ENCODE measurements around the gene SIGLEC15.
"Not testable (repeated sequence)": the region's sequence is repeated elsewhere in the genome, so short reads cannot be mapped to it uniquely, and the experiment has no call there.

SIGLEC15 gene

DNA sequence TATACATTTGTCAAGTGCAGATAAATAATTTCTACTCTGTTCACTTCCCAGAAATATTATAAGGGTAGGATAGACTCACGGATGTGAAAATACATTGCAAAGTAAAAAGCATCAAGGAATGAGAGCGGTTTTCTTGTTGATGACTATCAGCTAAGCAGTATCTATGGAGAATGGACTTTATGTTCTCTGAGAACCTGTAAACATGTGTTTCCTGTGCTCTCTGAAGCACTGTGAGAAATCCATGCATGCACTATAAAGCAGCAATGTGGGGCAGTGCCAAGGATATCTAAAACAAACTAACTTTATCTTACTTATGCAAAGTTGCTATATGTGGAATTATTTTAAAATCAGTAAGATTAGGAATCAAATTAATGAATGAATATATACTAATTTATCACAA lies 4.4 kb upstream of the SIGLEC15 start:
- DNase-seq: no peak

DNA sequence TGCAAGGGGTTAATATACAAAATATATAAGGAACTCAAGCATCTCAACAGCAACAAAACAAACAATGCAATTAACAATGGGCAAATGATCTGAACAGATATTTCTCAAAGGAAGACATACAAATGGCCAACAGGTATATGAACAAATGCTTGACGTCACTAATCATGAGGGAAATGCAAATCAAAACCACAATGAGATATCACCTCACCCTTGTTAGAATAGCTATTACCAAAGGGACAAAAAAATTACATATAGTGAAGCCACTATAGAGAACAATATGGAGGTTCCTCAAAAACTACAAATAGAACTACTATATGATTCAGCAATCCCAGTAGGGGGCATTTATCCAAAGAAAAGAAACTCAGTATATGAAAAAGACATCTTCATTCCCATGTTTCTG lies 3.8 kb upstream of the SIGLEC15 start:
- no peak for DNase-seq

DNA sequence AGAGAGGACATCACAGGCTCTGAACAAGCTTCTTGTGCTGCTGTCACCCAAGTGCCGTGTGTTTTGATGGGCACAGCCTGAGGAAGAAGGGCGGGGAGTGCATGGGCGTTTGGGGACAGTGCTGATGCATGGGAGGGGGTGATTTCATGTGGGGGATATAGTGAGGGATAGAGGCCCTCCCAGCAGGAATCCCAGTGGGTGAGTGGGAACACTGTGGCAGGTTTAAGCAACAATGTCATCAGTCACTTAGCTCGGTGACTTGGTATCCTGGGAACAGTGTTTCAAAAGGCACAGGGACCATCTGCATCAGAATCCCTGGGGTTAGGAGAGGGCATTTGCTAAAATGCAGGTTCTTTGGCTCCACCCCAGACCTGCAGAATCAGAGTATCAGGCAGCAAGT lies 609 bp downstream of the SIGLEC15 start:
- no peak for DNase-seq

GRCh38 chr18:45826716-45827115 lies 1.2 kb downstream of the SIGLEC15 start:
- not testable (repeated sequence) for DNase-seq

- DNase-seq: no peak
Observed at GRCh38 chr18:45828917-45829811, 3.7 kb downstream of the SIGLEC15 start.

DNA sequence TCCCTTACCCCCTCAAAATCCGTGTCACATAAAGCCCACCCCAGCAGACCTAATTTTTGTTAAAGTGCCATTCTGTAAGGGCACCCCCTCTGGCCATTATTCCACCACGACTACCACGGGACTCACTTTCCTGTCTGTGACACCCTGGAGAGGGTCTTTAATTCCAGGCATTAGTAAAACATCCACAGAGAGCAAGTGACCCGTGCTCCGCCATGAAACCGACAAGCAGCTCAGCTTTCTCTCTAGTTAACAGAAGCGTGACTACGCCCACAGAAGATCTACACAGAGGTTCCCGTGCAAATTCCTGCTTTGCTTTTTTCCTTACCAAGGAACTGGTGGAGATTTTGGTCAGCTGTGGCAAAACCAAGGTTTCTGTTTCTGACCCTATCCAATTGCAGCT lies 4.4 kb downstream of the SIGLEC15 start:
- no peak for DNase-seq

DNA sequence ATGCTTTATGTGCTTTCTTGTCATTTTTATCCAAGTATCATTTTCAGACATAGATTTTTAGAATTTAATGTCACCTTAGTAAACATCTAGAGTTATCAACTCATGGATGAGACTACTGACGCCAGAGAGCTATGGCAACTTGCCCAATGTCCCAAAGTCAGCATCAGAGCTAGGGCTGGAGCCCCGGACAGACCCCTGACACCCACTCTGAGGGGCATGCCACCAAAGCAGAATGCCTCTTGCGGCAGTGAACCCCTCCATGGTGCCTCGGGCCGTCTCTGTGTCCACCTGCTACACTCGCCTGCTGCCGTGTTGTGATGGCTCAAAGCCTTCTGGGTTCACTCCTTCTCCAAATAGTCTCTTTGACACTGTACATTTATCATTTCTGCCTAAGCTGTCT lies 5.4 kb downstream of the SIGLEC15 start:
- no peak for DNase-seq

DNA sequence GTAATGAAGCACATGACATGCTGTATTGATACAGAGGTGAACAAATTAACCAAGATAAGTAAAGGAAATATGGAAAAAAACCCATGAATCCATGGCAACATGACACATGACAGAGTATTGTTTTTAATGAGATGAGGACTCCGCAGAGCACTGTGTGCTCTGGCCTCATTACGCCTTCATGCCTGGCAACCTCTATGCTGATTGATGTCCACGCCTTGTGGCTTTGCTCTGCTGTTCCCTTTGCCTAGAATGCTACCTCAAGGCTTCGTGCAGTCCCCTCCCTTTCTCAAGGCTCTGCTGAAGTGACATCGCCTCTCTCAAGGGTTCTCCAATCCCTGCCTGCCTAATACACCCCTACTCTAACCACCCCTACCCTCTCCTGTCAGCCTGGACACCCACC lies 8.4 kb downstream of the SIGLEC15 start:
- no peak for DNase-seq

- DNase-seq: peak; percentile 22
Observed at GRCh38 chr18:45834306-45834705, 8.8 kb downstream of the SIGLEC15 start.

DNA sequence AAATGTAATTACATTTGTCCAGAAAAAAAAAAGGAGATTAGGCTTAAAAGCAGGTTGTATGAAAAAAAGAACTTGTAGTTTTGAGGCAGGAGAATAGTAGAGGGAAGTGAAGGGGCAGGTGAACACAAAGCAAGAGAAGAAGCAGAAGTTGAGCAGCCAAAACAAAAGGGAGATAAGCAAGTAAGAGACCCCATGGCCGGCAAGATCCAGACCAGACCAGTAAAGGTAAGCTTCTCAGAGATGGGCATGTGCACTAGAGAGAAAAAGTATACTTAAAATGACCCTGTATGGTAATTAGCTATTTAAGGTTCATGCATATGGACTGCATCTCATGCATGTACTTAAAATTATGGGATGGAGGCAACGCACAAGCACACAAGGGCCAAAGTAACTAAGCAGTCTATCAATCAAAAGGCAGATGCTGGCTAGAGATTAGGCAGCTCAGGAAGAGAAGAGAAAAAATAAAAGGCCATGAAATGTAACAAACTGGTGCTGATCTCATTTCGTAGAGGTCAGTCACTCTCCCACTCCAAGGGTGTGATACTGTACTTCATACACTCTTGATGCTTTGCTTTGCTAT lies 9.7 kb downstream of the SIGLEC15 start:
- no peak for DNase-seq

DNA sequence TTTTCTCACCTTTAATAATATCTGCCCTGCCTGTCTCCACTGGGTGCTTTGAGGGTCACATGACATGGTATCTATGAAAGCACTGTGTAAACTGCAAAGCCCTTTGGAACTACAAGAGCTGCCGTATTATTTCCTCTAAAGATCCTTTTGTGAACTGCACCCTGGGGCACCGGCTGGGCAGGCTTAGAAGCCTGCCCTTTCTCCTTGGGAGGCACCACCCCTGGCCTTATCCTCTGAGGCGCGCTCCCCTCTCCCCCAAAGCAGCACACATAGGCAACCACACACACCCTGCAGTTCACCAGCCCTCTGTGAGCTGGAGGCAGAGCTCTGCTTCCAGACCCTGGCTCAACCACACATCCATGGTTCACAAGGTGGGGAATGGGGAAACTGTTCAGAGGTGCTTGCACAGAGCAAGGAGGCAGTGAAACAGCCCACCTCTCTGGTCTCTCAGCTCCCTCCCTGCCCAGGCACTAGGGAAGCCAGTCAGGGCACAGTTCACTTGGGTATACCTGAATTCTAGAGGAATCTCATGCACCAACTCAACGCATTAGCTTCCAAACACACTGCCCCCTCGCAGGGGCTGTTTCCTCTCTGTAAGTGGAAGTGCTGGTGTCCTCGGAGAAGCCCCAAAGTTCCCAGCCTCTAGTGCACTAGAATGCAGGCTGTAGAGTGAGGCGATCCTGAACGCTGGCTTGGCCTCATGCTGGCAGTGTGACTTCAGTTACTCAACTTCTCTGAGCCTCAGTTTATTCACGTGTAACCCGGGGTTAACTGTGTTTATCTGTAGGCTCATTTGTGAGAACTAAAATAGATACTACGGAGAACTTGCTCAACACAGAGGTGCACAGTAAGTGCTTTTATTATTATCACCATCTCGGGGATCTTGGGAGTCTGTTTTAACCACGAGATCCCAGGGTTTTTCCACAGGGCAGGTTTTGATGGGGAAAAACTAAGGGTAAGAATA lies 11.0 kb downstream of the SIGLEC15 start:
- no peak for DNase-seq

DNA sequence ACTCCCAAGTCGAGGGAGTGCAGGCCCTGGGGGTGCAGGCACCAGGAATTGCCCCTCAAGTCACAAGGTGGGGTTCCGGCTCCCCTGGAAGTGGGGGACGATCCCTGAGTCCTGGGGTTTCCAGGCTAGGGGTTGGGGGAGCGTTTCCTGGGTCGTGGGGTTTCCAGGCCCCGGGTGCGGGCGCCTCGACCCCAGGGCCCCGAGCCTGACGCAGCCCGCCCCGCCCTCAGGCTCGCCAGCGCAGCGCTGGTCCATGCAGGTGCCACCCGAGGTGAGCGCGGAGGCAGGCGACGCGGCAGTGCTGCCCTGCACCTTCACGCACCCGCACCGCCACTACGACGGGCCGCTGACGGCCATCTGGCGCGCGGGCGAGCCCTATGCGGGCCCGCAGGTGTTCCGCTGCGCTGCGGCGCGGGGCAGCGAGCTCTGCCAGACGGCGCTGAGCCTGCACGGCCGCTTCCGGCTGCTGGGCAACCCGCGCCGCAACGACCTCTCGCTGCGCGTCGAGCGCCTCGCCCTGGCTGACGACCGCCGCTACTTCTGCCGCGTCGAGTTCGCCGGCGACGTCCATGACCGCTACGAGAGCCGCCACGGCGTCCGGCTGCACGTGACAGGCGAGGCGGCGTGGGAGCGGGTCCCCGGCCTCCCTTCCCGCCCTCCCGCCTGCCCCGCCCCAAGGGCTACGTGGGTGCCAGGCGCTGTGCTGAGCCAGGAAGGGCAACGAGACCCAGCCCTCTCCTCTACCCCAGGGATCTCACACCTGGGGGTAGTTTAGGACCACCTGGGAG lies 12.0 kb downstream of the SIGLEC15 start:
- no peak for DNase-seq

DNA sequence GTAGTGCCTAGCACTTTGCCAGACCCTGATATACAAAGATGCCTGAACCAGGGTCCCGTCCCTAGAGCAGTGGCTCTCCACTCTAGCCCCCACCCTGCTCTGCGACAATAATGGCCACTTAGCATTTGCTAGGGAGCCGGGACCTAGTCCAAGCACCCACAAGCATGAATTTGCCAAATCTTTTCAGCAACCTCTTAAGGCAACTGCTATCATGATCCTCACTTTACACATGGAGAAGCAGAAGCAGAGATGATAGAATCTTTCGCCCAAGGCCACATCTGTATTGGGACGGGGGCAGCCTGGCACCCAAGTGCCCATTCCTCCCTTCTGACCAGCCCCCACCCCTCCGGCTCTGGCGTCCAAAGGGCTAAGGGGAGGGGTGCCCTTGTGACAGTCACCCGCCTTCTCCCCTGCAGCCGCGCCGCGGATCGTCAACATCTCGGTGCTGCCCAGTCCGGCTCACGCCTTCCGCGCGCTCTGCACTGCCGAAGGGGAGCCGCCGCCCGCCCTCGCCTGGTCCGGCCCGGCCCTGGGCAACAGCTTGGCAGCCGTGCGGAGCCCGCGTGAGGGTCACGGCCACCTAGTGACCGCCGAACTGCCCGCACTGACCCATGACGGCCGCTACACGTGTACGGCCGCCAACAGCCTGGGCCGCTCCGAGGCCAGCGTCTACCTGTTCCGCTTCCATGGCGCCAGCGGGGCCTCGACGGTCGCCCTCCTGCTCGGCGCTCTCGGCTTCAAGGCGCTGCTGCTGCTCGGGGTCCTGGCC lies 13.0 kb downstream of the SIGLEC15 start:
- no peak for DNase-seq

DNA sequence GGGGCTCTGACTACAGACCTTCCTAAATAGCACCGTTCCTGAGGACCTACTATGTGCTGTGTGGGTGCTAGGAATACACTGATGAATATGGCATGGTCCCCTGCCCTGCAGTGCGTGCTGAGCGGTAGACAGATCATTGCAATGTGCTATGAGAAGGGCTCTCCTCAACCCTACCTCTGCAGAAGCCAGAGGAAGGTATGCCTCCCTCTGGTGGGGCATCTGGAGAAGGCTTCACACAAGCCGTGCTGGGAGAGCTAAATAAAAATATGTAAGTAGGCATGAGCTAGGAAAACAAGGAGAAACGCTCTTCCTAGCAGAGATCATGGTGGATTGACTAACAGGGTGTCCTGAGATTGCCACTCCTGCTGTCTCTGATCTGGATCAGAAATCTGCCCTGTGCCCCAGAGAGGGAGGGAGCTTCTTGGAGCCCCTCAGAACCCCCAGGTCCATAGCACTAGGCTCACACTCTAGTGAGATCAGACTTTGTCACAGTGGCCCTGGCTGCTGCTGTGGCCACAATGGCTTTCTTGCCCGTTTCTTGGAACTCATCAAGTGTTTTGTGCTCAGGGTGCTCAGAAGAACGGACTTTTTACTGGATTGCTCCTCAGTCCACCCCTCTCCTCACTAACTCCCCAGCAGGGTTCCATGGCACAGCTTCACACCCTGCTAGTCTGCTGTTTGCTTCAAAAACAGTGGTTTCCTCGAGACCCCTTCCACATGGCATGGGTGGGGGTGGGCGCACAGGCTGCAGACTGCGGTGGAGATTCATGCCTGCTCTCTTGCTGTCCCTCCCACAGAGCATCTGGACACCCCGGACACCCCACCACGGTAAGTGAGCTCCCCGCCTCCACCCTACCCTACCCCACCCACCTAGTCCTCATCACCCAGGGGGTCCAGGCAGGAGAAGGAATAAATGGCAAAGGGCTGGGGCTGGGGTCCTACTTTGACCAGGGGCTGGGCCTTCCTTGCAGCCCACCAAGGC lies 14.2 kb downstream of the SIGLEC15 start:
- DNase-seq: no peak

DNA sequence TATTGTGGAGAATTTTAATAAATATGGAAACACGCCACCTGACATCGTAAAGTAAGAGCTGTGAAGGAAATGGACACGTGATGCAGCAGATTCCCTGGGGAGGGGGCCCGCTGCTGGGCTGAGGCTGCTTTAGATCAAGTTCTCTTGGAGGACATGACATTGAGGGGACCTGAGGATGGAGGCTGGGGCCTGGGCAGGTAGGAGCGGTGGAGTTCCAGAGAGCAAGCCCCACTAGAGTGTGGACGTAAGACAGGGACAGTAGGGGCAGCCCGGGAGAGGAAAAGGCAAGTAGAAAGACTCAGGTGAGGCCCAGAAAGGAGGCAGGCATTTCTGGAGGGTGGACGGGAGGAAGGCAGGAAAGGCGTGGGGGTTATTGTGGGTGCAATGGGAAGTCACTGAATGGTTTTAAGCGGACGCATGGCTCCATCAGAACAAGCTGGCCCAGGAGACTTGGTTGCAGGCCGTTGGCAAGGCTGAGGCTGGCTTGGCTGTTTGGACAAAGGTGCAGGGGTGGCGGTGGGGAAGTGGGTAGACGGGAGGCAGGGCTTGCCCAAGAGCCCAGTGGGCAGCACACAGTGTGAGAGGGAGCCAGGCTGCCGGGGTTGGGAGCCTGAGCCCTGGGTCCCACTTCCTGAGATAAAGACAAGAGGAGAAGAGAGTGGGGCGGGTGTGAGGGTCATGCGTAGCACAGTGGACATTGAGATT lies 15.7 kb downstream of the SIGLEC15 start:
- DNase-seq: no peak

- no peak for DNase-seq
Observed at GRCh38 chr18:45841765-45842442, 16.4 kb downstream of the SIGLEC15 start.

GRCh38 chr18:45843019-45843418 lies 17.5 kb downstream of the SIGLEC15 start:
- DNase-seq: no peak

- DNase-seq: no peak
Observed at GRCh38 chr18:45844938-45845337, 19.5 kb downstream of the SIGLEC15 start.

- DNase-seq: no peak
Observed at GRCh38 chr18:45845410-45845809, 19.9 kb downstream of the SIGLEC15 start.

Data from NCI-H1694 treated with DMSO at 0.1 percent for 48 hours (cell line).